NCI-H128 (cell line): ENCODE results near the gene CLIC1.

Source experiments
- DNase-seq: peaks from one replicate; lab custom pipeline; 2025; ENCODE audit not compliant: unreplicated experiment; lab: John Stamatoyannopoulos, UW

Gene CLIC1

DNA sequence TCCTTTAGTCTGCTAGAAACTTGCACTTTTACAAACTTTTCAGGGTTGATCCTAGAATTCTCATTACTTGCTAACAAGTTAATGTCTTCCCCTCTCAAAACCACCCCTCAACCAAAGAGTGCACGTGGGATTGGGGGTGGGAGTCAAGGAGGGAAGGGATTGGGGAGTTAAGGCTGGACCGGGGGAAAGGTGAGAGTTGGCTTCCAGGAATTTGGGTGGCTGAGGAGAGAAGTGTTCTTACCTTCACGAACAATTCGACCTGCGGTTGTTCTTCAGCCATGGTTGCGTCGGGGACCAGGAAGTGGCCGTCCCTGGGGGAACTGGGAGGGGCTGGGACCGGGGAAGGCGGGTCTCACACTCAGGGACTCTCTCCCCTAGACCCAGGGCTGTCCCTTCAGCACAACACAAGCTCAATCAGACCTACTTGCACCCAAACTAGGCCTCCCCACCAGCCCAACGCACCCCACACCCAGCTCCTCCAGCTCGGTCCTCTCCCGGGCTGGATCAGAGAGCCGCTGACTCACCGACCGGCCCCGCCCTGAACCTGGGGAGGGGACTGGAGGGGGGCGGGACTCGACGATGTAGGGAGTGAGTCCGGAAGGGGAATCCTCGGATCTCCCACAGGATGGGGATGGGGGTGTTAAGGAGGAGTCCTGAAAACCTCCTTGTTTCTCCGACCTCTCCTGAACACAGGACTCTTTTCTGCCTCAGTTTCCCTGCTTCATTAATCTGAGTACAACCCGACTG lies at the start of gene CLIC1:
Gene CLIC1 (minus strand): TSS at position 510 of the 747 bp plus-strand sequence. CDS start 230 bp downstream, at position 280.
- peak; percentile 54 for DNase-seq

DNA sequence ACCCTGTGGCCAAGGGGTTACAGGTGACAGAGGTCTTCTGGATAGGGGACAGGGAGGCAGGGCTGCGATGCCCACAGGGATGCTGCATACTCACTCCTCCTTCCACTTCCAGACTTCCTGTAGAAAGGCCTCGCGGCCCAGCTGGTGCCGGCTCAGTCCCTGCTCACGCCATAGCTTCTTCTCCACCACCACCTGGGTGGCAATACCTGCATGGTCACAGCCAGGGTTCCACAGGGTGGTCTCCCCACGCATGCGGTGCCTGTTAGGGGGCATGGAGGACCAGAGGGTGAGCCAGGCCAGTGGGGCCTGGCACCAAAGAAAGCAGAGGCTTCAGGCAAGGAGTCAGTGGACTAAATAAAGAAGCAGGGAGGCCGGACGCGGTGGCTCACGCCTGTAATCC lies 49.1 kb upstream of the CLIC1 start:
- DNase-seq: no peak

DNA sequence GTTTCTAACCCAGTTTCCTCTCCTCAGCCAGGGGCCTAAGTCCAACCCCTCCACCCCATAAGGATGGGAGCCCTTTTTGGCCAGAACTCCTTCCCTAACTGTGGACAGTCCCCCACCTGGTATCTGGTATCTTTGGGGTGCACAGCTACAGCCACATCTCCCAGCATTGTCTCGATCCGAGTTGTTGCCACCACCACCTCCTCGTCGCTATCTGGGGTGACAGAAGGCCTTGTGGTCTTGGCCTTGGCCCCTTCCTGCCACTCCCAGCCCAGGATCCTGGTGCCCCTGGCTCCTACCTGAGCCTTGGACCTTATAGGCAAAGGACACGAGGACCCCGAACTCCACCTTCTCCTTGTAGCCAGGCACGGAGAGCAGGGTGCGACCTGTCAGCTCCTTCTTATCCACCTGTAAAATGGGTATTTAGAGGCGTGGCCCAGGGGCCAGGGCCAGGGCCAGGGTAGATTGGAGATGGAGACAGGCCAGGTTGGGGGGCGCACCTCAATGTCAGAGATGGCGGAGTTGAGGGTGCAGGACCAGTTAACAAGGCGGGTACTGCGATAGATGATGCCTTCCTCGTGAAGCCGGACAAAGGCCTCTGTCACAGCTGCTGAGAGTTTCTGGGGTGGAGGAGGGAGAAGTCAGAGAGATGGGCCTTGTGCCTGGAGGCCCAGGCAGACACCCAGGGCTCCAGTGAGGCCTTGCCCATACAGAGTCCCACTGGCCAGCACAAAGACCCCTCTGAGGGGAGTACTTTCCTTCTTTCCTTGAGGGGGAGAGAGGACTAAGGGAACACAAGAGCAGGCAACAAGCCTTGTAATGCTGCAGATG lies 48.0 kb upstream of the CLIC1 start:
- no peak for DNase-seq

DNA sequence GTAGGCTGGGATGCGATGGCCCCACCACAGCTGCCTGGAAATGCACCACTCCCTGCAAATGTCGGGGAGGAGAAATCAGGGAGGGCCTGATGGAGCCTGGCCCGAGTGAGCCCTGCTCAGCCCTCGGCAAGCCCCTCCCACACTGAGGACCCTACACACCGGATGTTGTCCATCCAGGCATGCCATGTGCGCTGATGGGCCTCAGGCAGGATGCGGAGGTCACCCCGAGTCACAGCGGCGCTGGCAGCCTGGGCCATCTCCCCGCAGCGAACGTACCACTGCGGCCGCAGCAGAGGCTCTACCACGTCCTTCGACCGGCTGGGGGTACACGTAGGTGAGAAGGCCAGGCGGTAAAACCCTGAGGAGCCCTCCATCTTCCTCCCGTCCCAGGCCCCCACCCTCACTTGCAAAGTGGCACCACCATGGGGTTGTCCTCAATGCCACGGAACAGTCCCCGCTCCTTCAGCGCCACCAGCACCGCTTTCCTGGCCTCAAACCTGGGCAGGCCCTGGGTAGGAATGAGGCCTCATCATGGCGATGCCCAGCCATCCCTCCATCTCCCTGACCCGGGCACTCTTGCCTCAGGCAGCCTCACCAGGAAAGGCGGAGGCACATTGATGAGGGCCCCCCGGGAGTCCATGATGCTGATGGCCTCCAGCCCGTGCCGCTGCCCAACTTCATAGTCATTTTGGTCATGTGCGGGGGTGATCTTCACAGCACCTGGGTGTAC lies 46.0 kb upstream of the CLIC1 start:
- no peak for DNase-seq

DNA sequence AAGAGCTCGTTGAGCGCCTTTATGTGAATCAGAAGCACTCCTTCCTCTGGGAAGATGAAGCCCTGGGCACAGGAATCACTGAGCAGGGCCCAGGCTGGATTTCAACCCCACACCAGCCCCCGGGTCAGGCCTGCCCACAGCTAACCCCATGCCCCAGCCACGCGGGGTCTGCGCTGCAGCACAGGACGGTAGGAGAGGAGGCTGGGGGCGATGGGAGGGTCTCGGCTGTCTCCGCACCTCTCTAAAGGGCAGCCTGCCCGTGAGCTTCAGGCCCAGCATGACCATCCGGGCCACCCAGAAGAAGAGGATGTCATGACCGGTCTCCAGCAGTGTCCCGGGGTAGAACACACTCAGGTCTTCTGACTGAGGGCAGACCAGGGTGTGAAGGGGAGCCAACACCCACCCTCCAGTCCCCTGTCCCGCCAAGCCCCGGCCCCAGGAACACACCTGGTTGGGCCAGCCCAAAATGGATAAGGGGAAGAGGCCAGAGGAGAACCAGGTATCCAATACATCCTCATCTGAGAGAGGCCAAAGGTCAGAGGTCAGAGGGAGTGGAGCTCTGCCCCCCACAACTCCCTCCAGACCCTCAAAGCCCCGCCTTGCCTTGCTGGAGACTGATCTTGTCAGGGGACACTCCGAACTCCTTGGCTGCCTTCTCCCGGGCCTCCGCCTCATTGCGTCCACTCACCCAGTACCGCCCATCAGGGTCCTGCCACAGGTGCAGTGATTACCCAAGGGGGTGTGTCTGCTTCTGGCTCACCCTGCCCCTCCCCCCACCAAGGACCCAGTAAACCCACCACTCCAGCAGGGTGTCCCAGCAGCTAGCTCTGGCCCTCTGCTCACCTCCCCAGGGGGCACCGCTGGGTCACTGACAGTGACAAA lies 45.2 kb upstream of the CLIC1 start:
- DNase-seq: no peak

DNA sequence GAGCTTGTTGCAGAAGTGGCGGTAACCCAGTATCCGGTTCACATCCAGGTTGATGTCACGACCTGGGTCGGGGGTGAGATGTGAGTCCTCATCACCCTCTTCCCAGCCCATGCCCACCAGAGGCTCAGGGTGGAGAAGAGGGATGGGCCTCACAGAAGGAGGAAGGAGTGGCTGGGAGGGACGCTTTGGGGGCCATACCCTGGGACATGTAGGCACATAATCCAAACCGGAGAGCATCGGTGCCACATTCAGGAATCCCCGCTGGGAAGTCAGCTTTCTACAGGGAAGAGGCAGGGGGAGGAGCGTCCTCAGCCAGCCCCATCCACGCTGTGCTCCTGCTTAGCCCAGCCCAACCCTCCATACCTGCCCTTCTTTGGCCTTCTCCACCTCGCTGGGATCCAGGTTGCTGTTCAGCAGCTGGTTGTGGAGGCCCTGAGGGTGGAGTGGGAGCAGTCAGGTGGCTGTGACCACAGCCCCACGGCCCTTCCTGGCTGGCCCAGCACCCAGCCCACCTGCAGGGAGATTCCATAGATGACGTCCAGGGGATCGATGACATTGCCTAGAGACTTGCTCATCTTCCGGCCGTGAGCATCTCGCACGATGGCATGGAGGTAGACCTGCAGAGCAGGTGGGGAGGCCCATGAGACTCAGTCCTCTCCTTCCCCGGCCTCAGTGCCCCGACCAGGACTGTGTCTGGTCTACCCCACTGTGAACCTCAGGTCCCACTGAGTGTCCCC lies 44.3 kb upstream of the CLIC1 start:
- DNase-seq: no peak

DNA sequence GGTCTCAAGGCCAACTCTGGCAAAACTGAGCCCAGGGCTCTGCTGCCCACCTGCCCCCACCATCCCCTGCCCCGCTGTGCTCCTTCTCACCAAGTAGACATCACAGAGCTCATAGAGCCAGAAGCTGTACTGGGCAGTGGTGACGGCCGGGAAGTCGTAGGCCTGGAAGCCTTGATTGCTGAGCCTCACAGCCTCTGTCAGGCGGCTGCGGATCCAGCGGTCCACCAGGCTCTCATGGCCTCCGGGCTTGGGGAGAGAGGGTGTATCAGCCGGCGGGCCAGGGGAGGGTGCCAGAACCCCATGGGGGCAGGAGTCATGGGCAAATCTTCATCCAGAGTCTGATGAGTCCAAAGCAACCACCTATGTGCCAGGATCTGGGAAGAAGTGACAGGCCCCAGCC lies 43.6 kb upstream of the CLIC1 start:
- no peak for DNase-seq

DNA sequence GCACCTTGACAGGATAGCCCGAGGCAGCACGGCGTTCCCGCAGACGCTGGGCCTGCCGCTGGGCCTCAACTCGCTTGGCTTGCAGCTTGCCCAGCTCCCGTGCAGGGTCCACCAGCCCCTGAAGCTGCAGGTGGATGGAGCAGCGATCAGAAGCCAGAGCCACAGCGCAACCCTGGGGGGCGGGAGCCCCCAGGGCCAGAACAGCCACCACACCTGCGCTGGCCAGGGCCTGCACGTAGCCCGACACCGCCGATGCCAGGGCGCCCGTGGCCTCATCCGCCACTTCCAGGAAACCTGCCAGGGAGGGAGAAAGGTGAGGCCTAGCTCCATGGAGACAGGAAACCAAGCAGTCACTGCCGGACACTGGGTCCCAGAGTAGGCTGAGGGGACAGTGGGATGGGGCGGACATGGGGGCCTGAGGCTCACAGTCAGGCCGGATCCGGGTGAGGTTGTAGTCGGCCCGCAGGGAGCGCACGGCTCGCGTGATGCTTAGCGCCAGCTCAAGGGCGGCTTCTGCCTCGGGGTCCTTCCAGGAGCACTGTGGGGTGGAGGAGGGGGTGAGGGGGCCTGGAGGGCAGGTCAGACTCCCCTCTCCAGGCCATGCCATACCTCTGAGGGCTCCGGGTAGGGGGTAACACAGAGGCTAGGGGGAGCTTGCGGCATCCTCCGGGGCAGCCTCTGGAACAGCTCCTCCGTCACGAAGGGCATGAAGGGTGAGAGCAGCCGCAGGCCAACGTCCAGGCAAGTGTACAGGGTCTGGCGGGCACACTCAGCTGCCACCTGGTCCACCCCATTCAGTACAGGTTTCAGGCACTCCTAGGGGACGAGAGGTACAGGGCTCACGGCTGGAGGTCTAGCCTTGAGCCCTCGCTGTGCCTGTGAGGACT lies 42.9 kb upstream of the CLIC1 start:
- no peak for DNase-seq

DNA sequence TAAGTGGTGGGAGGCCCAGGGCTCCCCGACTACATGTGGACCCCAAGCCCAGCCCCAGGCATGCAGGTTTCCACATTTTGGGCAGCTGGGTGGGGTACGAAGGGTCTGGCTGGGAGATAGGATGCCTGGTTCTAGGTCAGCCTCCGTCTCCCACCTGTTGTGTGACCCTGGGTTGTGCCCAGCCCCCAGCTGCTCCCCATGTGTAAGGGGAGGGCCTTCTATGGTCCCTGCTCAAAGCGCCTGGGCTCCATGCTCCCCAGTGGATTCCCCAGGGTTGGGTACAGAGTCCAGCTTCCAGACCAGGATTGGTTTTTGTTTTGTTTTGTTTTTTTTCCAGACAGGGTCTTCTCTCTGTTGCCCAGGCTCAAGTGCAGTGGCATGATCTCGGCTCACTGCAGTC lies 41.9 kb upstream of the CLIC1 start:
- DNase-seq: no peak

DNA sequence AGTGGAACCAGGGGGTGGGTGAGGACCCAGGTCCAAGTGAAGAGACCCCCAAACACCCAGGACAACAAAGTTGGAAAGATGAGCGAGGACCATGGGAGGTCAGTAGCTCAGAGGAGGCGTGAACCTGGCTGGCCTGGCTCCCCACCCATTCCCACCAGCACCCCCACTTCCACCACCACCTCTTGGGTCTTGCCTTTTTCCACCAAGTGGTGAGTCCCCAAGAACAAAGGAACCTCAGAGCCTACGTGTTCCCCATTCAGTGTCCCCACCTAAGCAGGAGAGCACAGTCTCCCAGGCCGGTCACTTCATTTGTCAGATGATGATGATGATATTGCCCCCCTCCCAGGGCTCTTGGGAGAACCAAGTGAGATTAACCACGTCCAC lies 41.3 kb upstream of the CLIC1 start:
- DNase-seq: no peak

DNA sequence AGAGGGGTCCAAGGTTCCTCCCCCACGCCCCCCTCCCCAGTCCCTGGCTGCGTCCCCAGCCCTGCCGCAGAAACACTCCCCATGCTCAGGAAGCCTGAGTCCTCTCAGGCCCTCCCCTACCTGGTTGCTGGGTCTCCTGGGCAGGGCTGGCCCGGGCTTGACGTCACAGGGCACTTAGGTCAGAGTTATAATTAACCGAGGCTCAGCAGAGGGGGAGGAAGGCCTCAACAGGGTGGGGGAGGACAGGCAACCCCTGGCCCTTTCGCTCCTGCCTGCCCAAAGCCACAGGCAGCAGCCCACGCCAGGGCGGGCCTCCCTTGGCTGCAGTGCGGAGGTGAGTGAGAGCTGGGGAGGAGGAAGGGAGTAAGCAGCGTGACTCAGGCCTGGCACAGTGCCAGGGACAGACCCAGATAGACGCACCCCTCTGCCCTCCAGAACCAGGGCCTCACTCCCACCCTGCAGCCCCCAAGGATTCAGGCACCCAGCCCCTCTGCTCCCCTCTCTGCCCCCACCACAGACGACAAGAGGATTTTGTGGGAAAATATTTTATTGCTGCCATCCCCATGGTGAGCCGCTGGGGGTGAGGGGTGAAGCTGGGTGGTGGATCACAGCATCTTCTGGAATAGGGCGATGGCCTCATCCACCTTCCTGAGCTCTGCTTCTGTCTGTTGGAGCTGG lies 40.8 kb upstream of the CLIC1 start, which contains the start of gene VWA7:
Gene VWA7 (minus strand): TSS at position 340 of the 678 bp plus-strand sequence. CDS start 549 bp downstream, outside the sequence.
- peak; percentile 43 for DNase-seq

DNA sequence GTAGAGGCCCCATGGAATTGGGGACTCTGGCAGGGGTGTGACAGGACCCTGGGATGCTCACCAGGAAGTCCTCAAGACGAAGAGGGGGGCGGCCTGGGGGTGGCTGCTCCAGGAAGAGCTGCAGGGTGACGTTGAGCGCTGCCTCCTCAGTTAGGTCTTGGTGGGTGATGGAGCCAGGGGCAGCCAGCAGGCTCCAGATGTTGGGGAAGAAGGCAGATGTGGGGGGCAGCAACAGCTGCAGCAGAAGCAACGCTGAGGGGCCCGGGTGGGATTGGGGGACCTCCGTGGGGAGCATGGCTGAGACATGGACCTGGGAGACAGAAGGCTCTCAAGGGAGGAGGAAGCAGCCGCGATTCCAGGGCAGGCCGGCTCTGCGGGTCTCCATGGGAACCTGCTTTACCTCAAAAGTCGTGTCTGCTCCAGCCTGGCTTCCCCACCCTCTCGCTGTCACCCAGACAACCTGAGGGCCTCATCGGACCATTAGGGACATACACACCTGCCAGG lies 40.2 kb upstream of the CLIC1 start:
- DNase-seq: peak; percentile 43

DNA sequence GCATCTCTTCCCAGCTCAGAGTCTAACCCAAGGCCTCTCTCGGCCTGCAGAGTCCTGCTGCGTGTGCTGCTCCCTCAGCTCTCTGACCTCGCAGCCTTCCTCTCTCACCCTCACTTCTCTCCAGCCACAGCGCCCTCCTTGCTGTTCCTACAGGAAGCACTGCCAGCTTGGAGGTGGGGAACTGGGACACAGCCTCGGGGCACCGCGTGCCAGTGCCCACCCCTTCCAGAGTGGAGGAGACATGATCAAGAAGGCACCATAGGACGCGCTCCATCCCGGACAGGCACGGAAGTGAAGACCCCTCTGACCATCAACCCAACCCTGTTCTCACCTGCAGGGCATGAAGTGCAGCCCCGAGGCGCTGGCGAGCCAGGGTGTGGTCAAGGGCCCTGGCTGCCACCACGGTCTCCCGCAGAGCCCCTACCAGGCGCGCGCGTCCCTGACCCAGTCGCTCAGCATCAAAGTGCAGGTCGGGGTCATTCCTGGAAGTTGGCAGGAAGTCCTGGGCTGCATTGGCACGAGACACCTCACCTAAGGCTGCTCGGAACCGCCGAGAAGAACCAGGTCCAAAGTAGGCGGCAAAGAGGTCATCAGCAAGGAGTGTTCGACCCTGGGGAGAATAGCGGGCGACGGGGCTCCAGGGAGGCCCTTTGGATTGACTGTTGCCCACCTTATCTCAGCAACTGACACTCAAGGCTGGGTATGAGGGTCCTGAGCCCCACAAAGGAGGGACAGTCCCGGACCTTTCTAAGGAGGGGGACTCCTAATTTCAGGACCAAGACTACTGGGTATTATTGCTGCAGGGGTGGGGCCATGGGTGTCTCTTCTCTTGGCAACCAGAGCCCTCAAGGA lies 39.5 kb upstream of the CLIC1 start:
- DNase-seq: no peak

DNA sequence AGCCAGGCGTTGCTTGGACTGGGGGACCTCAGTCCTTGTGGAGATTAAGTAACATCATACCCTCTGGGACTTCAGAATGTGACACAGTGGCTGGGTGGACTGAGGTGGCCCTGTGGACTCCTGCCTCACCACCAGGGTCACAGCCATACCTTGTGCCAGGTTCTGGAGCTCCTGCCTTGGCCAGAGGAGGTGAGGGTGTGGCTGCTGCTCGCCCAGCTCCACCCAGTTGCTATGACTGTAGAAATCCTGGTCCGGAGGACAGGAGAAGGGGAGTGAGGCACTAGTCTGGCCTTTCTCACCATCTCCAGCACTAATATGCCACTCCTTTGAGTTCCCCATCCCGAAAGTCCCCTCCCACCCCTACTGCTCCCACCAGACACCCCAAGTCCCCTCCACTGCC lies 38.9 kb upstream of the CLIC1 start:
- no peak for DNase-seq

DNA sequence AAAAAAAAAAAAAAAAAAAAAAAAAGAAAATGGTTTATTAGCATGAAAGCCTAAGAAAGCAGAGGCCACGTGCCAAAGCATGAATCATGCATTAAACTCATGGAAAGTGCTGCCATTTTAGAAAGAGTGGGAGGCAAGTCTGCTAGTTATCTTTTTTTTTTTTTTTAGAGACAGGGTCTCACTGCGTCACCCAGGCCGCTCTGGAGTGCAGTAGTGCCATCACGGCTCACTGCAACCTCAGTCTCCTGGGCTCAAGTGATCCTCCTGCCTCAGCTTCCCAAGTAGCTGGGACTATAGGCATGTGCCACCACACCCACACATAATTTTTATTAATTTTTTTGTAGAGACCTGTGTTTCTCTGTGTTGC lies 35.6 kb upstream of the CLIC1 start:
- DNase-seq: no peak

DNA sequence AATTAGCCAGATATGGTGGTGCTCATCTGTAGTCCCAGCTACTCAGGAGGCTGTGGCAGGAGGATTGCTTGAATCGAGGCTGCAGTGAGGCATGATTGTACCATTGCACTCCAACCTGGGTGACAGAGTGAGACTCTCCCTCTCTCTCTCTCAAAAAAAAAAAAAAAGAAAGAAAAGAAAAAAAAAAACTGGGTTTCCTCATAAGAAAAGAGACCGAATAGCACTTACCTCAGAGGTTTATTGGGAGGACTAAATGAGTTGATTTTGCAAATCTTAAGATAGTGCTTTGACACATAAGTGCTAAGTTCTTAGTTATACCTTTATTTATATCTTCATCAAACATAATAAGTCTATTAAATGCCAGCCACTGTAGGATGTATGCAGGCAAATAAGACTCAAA lies 34.5 kb upstream of the CLIC1 start:
- DNase-seq: no peak

DNA sequence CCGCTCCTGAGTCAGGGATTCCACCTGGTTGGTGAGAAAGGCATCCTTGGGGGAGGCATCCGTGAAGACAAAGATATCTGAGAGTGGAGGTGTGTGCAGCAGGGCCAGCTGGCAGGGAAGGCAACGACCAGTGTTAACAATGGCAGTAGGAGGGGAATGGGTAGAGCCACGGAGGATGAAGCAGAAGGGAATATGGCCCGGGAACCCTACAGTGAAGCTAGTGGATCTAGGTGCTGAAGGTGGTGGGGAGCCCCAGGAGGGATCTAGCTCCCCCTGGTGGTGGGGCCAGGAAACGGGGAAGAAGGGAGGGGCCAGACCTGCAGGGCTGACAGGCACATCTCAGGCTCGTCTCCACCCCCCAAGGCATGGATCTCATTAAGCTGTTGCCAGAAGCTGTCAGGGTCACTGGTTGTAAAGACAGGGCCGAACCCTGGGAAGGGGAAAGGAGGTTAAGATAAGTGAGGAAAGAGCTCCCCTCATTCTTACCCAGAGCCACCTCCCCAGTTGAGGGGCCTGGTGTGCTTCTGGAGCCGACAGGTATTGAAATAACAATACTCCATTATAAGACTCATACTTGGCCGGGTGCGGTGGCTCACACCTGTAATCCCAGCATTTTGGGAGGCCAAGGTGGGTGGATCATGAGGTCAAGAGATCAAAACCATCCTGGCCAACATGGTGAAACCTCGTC lies 33.5 kb upstream of the CLIC1 start:
- DNase-seq: no peak
